HepG2 (cell line): Measurements from ENCODE around the gene SGMS1.

Experiments
- BCLAF1 ChIP-seq: fragments of 450-650 bp; IDR thresholded peaks from 2 replicates; pipeline ENCODE4 v1.6.1; 2017; ENCODE audit warnings: mild to moderate bottlenecking
- HBP1 ChIP-seq: IDR thresholded peaks from 2 replicates; pipeline ENCODE4 v1.6.1; 2016; ENCODE audit warnings: low read depth, control low read depth
- JUND ChIP-seq: sonication (generic); formaldehyde crosslinking; IDR thresholded peaks from 2 replicates; pipeline ENCODE4 v1.8.0; 2022; ENCODE audit warnings: mild to moderate bottlenecking, missing genetic modification reagents
- KDM5A ChIP-seq: fragments of 200-600 bp; sonication (generic); IDR thresholded peaks from 2 replicates; pipeline ENCODE4 v1.7.0; 2018; ENCODE audit warnings: antibody characterized with exemption, mild to moderate bottlenecking, low read length, borderline replicate concordance
- NFIC ChIP-seq: IDR thresholded peaks from 2 replicates; pipeline ENCODE4 v1.6.1; 2012; ENCODE audit warnings: mild to moderate bottlenecking, low read length, inconsistent platforms
- PCBP1 ChIP-seq: fragments of 200-400 bp; formaldehyde crosslinking; IDR thresholded peaks from 2 replicates; pipeline ENCODE4 v1.6.1; 2017; ENCODE audit warnings: mild to moderate bottlenecking, low read depth, low read length, borderline replicate concordance
- POLR2AphosphoS5 ChIP-seq: IDR thresholded peaks from 2 replicates; pipeline ENCODE4 v1.6.1; 2012; ENCODE audit warnings: low read depth, low read length
- PRDM15 ChIP-seq: sonication (generic); formaldehyde crosslinking; IDR thresholded peaks from 2 replicates; pipeline ENCODE4 v1.4.0; 2020; ENCODE audit warnings: missing genetic modification reagents

- no peak for TF ChIP-seq HBP1 (CRISPR knock-in tag)
- TF ChIP-seq JUND, result no peak
- TF ChIP-seq BCLAF1, result no peak
- no peak for TF ChIP-seq KDM5A
- no peak for TF ChIP-seq PCBP1
- TF ChIP-seq NFIC, result no peak
- TF ChIP-seq POLR2AphosphoS5, result no peak
- no peak for TF ChIP-seq PRDM15 (CRISPR knock-in tag)
Observed at GRCh38 chr10:50299948-50300669, 323.6 kb downstream of the SGMS1 start.
